H1 (cell line): Measurements from ENCODE around the gene CPEB3. TPM values are rescaled to one million over a fixed set of nuclear protein-coding genes. Genes with fewer than 3 reads are reported as not detected.

ENCODE experiments used
- CTCF ChIA-PET: fragments of 300-600 bp; sonication (Branson Sonifier 250); formaldehyde crosslinking; loops from one replicate; lab custom pipeline; 2021; ENCODE audit not compliant: partially characterized antibody; lab: Charles Lee
- POLR2A ChIA-PET: fragments of 300-600 bp; sonication (Branson Sonifier 250); formaldehyde crosslinking; loops from one replicate; lab custom pipeline; 2021; ENCODE audit warnings: inconsistent platforms; ENCODE audit not compliant: partially characterized antibody; lab: Charles Lee
- DNase-seq, 2 experiments: peaks; one replicate each; pipeline versions ENCODE4 v3.0.0 to v3.0.0-alpha.2; 2010 to 2022; ENCODE audit warnings: low spot score in 2 of 2, low read depth in 1 of 2, mixed read lengths in 1 of 2
- FAIRE-seq: peaks from 2 replicates; lab custom pipeline; 2011; peaks lifted over from hg19 to GRCh38; lab: Jason Lieb, UNC
- H2AFZ ChIP-seq: 2 replicates; pipeline ENCODE4 v1.8.1; 2012; ENCODE audit warnings: low read length, inconsistent platforms
- H2AK5ac ChIP-seq: 2 replicates; pipeline ENCODE4 v1.6.1; 2013; ENCODE audit warnings: low read depth, low read length
- H2BK120ac ChIP-seq: replicated peaks from 2 replicates; pipeline ENCODE3; 2013; ENCODE audit warnings: low read depth, low read length, inconsistent platforms
- H2BK12ac ChIP-seq: 2 replicates; pipeline ENCODE4 v1.6.1; 2013; ENCODE audit warnings: low read depth, low read length
- H2BK15ac ChIP-seq: 2 replicates; pipeline ENCODE4 v1.6.1; 2013; ENCODE audit warnings: low read length
- H2BK20ac ChIP-seq: 2 replicates; pipeline ENCODE4 v1.6.1; 2013; ENCODE audit warnings: low read length
- H2BK5ac ChIP-seq: 2 replicates; pipeline ENCODE4 v1.6.1; 2013; ENCODE audit warnings: low read depth, low read length
- H3K14ac ChIP-seq: 2 replicates; pipeline ENCODE4 v1.6.1; 2013; ENCODE audit warnings: inconsistent platforms; ENCODE audit not compliant: insufficient read length
- H3K18ac ChIP-seq: 2 replicates; pipeline ENCODE4 v1.6.1; 2013; ENCODE audit warnings: low read length; ENCODE audit errors: extremely low read depth
- H3K23ac ChIP-seq: 2 replicates; pipeline ENCODE4 v1.6.1; 2013; ENCODE audit warnings: inconsistent platforms; ENCODE audit not compliant: insufficient read length
- H3K23me2 ChIP-seq: 2 replicates; pipeline ENCODE4 v1.6.1; 2013; ENCODE audit warnings: low read depth, low read length
- H3K27ac ChIP-seq: 2 replicates; pipeline ENCODE4 v1.6.1; 2011; ENCODE audit warnings: low read depth, low read length, inconsistent platforms
- H3K27me3 ChIP-seq, 4 experiments: replicated peaks in 1 of 4; 1 replicate in 1 of 4; 2 replicates in 3 of 4; pipeline versions ENCODE4 v1.6.1 to v1.8.1; 2011 to 2013; ENCODE audit warnings: low read length in 3 of 4, mild to moderate bottlenecking in 3 of 4, inconsistent platforms in 2 of 4, mixed read lengths in 2 of 4, moderate library complexity in 1 of 4; ENCODE audit not compliant: control insufficient read depth in 3 of 4, insufficient read depth in 3 of 4; ENCODE audit errors: extremely low read depth in 1 of 4
- H3K36me3 ChIP-seq, 4 experiments: 2 replicates each; pipeline versions ENCODE4 v1.6.1 to v1.8.1; 2011 to 2013; ENCODE audit warnings: mild to moderate bottlenecking in 4 of 4, low read length in 3 of 4, moderate library complexity in 2 of 4, control low read depth in 1 of 4, inconsistent platforms in 1 of 4; ENCODE audit not compliant: insufficient read depth in 4 of 4, control insufficient read depth in 2 of 4
- H3K4ac ChIP-seq: replicated peaks from 2 replicates; pipeline ENCODE3; 2013; ENCODE audit warnings: low read length, low read depth, mixed read lengths, inconsistent platforms; ENCODE audit not compliant: insufficient read length
- H3K4me1 ChIP-seq, 4 experiments: replicated peaks in 1 of 4; 1 replicate in 1 of 4; 2 replicates in 3 of 4; pipeline versions ENCODE4 v1.6.1 to v1.8.1; 2011 to 2013; ENCODE audit warnings: low read length in 3 of 4, inconsistent platforms in 2 of 4, mixed read lengths in 1 of 4; ENCODE audit not compliant: insufficient read depth in 4 of 4, control insufficient read depth in 3 of 4
- H3K4me2 ChIP-seq, 2 experiments: 2 replicates each; pipeline versions ENCODE4 v1.6.1 to v1.8.1; 2011 to 2013; ENCODE audit warnings: low read depth in 2 of 2, low read length in 2 of 2, control low read depth in 1 of 2, inconsistent platforms in 1 of 2, mild to moderate bottlenecking in 1 of 2; ENCODE audit not compliant: insufficient read depth in 1 of 2
- H3K4me3 ChIP-seq, 4 experiments: fragments of 200-600, 300-600 bp in 1 of 4; sonication (generic), shearing (Covaris generic), sonication (Bioruptor Twin) in 1 of 4; 2 replicates each; pipeline versions ENCODE4 v1.5.1 to v1.8.1; 2011 to 2016; ENCODE audit warnings: low read length in 4 of 4, low read depth in 3 of 4, control low read depth in 2 of 4, inconsistent platforms in 2 of 4, mild to moderate bottlenecking in 2 of 4, mixed read lengths in 1 of 4, moderate library complexity in 1 of 4; ENCODE audit not compliant: insufficient read depth in 2 of 4; ENCODE audit errors: extremely low read depth in 1 of 4
- H3K56ac ChIP-seq: replicated peaks from 2 replicates; pipeline ENCODE3; 2013; ENCODE audit warnings: low read depth, mild to moderate bottlenecking, mixed read lengths, low read length, inconsistent platforms; ENCODE audit not compliant: insufficient read length
- H3K79me1 ChIP-seq: 2 replicates; pipeline ENCODE4 v1.6.1; 2013; ENCODE audit warnings: low read depth, low read length, control low read depth
- H3K79me2 ChIP-seq, 2 experiments: 2 replicates each; pipeline versions ENCODE4 v1.6.1 to v1.8.1; 2012 to 2013; ENCODE audit warnings: low read length in 2 of 2, mild to moderate bottlenecking in 2 of 2, inconsistent platforms in 1 of 2; ENCODE audit not compliant: insufficient read depth in 2 of 2, control insufficient read depth in 1 of 2
- H3K9ac ChIP-seq, 4 experiments: replicated peaks in 1 of 4; 1 replicate in 1 of 4; 2 replicates in 3 of 4; pipeline versions ENCODE4 v1.6.1 to v1.8.1; 2011 to 2013; ENCODE audit warnings: low read depth in 3 of 4, low read length in 3 of 4, control low read depth in 2 of 4, mild to moderate bottlenecking in 2 of 4, moderate library complexity in 2 of 4, inconsistent platforms in 1 of 4; ENCODE audit errors: extremely low read depth in 1 of 4
- H3K9me3 ChIP-seq, 2 experiments: 2 replicates each; pipeline versions ENCODE4 v1.6.1 to v1.8.1; 2012 to 2013; ENCODE audit warnings: mild to moderate bottlenecking in 2 of 2, moderate library complexity in 2 of 2, control low read depth in 1 of 2, inconsistent platforms in 1 of 2, low read depth in 1 of 2, low read length in 1 of 2, mixed read lengths in 1 of 2; ENCODE audit not compliant: insufficient read depth in 2 of 2
- H4K20me1 ChIP-seq, 2 experiments: replicated peaks in 1 of 2; 2 replicates each; pipeline versions ENCODE3 to v1.8.1; 2011 to 2013; ENCODE audit warnings: inconsistent platforms in 2 of 2, low read length in 2 of 2, mild to moderate bottlenecking in 1 of 2; ENCODE audit not compliant: insufficient read depth in 2 of 2, control insufficient read depth in 1 of 2
- H4K5ac ChIP-seq: 2 replicates; pipeline ENCODE4 v1.6.1; 2013; ENCODE audit warnings: low read length, low read depth, mixed read lengths, inconsistent platforms; ENCODE audit not compliant: insufficient read length
- H4K8ac ChIP-seq: 2 replicates; pipeline ENCODE4 v1.8.0; 2013; ENCODE audit warnings: mild to moderate bottlenecking, moderate library complexity, low read length, inconsistent platforms; ENCODE audit not compliant: insufficient read depth; ENCODE audit errors: extremely low read depth
- H4K91ac ChIP-seq: replicated peaks from 2 replicates; pipeline ENCODE3; 2013; ENCODE audit warnings: low read length, mixed read lengths, inconsistent platforms; ENCODE audit not compliant: insufficient read length
- CTCF ChIP-seq, 3 experiments: IDR thresholded peaks; 1 replicate in 2 of 3; 2 replicates in 1 of 3; pipeline versions ENCODE4 v1.5.1 to v1.6.1; 2011; ENCODE audit warnings: low read length in 3 of 3, mild to moderate bottlenecking in 3 of 3, inconsistent platforms in 2 of 3, low read depth in 1 of 3, moderate library complexity in 1 of 3; ENCODE audit not compliant: insufficient read depth in 1 of 3; ENCODE audit errors: control extremely low read depth in 1 of 3
- POU5F1 ChIP-seq: IDR thresholded peaks from 2 replicates; pipeline ENCODE4 v1.6.1; 2011; ENCODE audit warnings: low read depth, mild to moderate bottlenecking, low read length, moderate library complexity
- RAD21 ChIP-seq, 2 experiments: IDR thresholded peaks in 1 of 2; conservative IDR thresholded peaks in 1 of 2; 2 replicates each; pipeline ENCODE4 v1.6.1; 2011; ENCODE audit warnings: low read depth in 2 of 2, low read length in 2 of 2, improper control_type of control experiment in 1 of 2, inconsistent platforms in 1 of 2, mild to moderate bottlenecking in 1 of 2, moderate library complexity in 1 of 2
- SIX5 ChIP-seq: IDR thresholded peaks from 2 replicates; pipeline ENCODE4 v1.6.1; 2011; ENCODE audit warnings: mild to moderate bottlenecking, low read depth, low read length
- SP1 ChIP-seq: IDR thresholded peaks from 2 replicates; pipeline ENCODE4 v1.6.1; 2011; ENCODE audit warnings: low read depth, low read length
- TCF12 ChIP-seq: IDR thresholded peaks from 2 replicates; pipeline ENCODE4 v1.6.1; 2011; ENCODE audit warnings: low read depth, mild to moderate bottlenecking, low read length
- TEAD4 ChIP-seq: IDR thresholded peaks from 2 replicates; pipeline ENCODE4 v1.6.1; 2012; ENCODE audit warnings: low read depth, low read length, inconsistent platforms, mixed read lengths
- WGBS, 2 experiments: shearing (Covaris generic) in 1 of 2; methylation state at CpG; one replicate each; pipeline versions ENCODE4 v1.1.6 to v1.1.7; 2013 to 2015; ENCODE audit warnings: low lambda C conversion rate in 2 of 2, mixed read lengths in 2 of 2, inconsistent platforms in 1 of 2, low coverage in 1 of 2, missing lambda C conversion rate in 1 of 2; ENCODE audit not compliant: insufficient replicate concordance in 2 of 2, insufficient coverage in 1 of 2, insufficient read length in 1 of 2; ENCODE audit errors: extremely low coverage in 1 of 2, missing lambda C conversion rate in 1 of 2; 5-methylcytosine and 5-hydroxymethylcytosine counted together
- polyA plus RNA-seq, 7 experiments: library from polyadenylated mRNA; depleted of rRNA in 3 of 7; stranded (reverse) in 5 of 7; unstranded in 2 of 7; fragments of >200 nt in 5 of 7; fragments of 200-250 nt in 2 of 7; gene quantifications; 1 replicate in 5 of 7; 2 replicates in 1 of 7; 4 replicates in 1 of 7; pipeline versions ENCODE4 v1.2.1 to v1.2.3, GENCODE V29; 2011 to 2013; ENCODE audit warnings: missing spikeins in 2 of 7, mixed read lengths in 2 of 7
- total RNA-seq: library from RNA; stranded (reverse); fragmentation: NEBNext Ultra II Directional; extraction: Animal tissue kit (Norgen Biotek cat#: 25700); gene quantifications from 2 replicates; pipeline ENCODE4 v1.2.1, GENCODE V29; 2021

CPEB3 gene
- total and polyA plus RNA-seq, 2 of the 8 experiments (the other 6 are each of a cell fraction or from before 2014, with no cell fraction given) = 0.39 to 1.7 TPM

GRCh38 chr10:92305133-92306072 lies 14.5 kb upstream of the CPEB3 start:
- H2BK5ac ChIP-seq = peak overlapping the region; percentile 21; the same call in 1 of the 2 replicates
- POLR2A ChIA-PET = interaction anchor here (0.7 to 1.8 kb wide), 3 partner anchors 13 to 383 kb away, joined by 3 to 4 read pairs (median 3); no protein-coding TSS in a partner anchor
- no peak overlapping the region for H2AFZ ChIP-seq
- TF ChIP-seq TCF12 (0 out of 2 replicates have a peak, but pooled peaks have one; percentile 21), POU5F1 (0 out of 2 replicates have a peak, but pooled peaks have one; percentile 51), TEAD4 (no peak), SP1 (0 out of 2 replicates have a peak, but pooled peaks have one; percentile 14), SIX5 (no peak), RAD21 (IDR thresholded peaks at IDR 0.05 in 1 of 2, conservative IDR thresholded peaks at IDR 0.05 in 1 of 2; ENCODE audit: low read depth in 2 of 2, low read length in 2 of 2) (no peak), CTCF (IDR thresholded peaks at IDR 0.05; ENCODE audit: control extremely low read depth in 1 of 3, insufficient read depth in 1 of 3, low read depth in 1 of 3, low read length in 3 of 3) (no peak)

More at GRCh38 chr10:92305133-92306072, 14.5 kb upstream of the CPEB3 start:
- Histone ChIP-seq H3K79me1 (peaks cover 5% of the 10 kb centered on the region; the same call in 1 of the 2 replicates), H4K20me1 (peaks cover 0 to 3% of the 10 kb centered on the region in 2 experiments), H3K4me1 (peaks cover 0 to 27% (median 12%) of the 10 kb centered on the region in 4 experiments; a peak in 5 of 7 replicates), H3K79me2 (peaks cover 0 to 80% of the 10 kb centered on the region in 2 experiments; a peak in 3 of 4 replicates), H2BK20ac (no peak overlapping the region), H2AK5ac (0 out of 2 replicates have a peak overlapping the region, but pooled peaks have one; percentile 43), H3K27me3 (no peaks in the 10 kb centered on the region), H2BK120ac (peak overlapping the region; percentile 98), H2BK12ac (peak overlapping the region; percentile 64; the same call in 1 of the 2 replicates), H3K9ac (no peak overlapping the region), H4K5ac (peak overlapping the region; percentile 61), H3K27ac (peak overlapping the region; percentile 11; the same call in 1 of the 2 replicates), H3K9me3 (no peaks in the 10 kb centered on the region), H3K18ac (peak overlapping the region; percentile 79; the same call in 1 of the 2 replicates), H3K36me3 (no peaks in the 10 kb centered on the region; a peak in 4 of 8 replicates), H3K4me3 (peak overlapping the region in 2 of 4 experiments; percentile 9 to 27; a peak in 3 of 8 replicates), H4K8ac (no peak overlapping the region; the same call in 1 of the 2 replicates), H3K4me2 (peak overlapping the region; percentile 52 to 66), H3K56ac (peak overlapping the region; percentile 3), H3K23ac (no peak overlapping the region), H3K14ac (peak overlapping the region; percentile 19), H3K23me2 (no peaks in the 10 kb centered on the region), H3K4ac (peak overlapping the region; percentile 1), H4K91ac (peak overlapping the region; percentile 81), H2BK15ac (no peak overlapping the region)
- CTCF ChIA-PET = interaction anchor here (0.7 to 8.6 kb wide), 3 partner anchors 13 to 129 kb away, joined by 3 to 52 read pairs (median 4); partner anchors contain the start of genes CPEB3 and MARCHF5
- DNase-seq = no peak
- peak; percentile 93 for FAIRE-seq
- WGBS, 2 experiments = 27% methylated on average over 13 of the region's 13 CpGs; no CpG with 5 or more reads in 1 of the 2 experiments
